DMS 273 (cell line): ENCODE measurements around the gene CORO2B.
"Not testable (repeated sequence)": the region's sequence is repeated elsewhere in the genome, so short reads cannot be mapped to it uniquely, and the experiment has no call there.

Experiments used
- DNase-seq: peaks from one replicate; lab custom pipeline; 2025; ENCODE audit not compliant: unreplicated experiment; lab: John Stamatoyannopoulos, UW

Gene CORO2B

DNA sequence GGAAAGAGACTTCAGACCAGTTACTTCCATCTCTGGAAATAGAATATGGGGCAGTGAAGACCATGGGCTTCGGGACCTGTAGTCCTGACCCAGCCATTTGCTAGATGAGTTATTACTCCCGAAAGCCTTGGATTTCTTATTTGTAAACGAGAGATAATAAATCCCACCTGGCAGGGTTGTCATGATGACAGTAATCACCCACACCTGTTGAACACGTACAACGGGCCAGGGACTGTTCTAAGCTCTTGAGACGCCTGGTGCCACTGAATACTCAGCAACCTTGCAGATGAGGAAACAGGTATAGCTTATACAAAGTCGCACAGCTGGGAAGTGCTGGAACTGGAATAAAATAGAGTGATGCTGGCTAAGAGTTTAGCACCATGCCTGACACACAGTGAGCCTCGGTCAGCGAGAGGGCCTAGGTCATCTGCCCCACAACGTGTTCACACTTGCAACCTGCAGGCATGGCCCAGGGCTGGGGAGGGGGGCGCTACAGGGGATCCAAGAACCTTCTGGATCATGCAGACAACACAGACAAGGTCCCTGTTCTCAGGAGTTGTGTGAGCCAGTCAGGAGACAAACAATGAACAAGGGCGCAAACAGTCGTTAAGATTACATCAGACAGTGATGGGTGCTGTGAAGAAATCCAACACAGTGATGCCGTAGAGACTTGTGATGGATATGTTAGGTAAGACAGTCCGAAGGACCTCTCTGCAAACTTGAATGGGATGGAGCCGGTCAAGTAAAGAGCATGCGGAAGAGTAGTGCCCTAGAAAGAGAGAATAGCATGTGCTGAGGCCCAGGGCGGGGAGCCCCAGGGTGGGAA, 89.2 kb downstream of the CORO2B start:
- no peak for DNase-seq

- DNase-seq, result no peak
These were observed 90.3 kb downstream of the CORO2B start for GRCh38 chr15:68668926-68669600.

- DNase-seq, result no peak
These were observed 93.5 kb downstream of the CORO2B start for GRCh38 chr15:68672251-68672650.

- DNase-seq, result peak; percentile 70
These were observed 94.0 kb downstream of the CORO2B start for GRCh38 chr15:68672781-68673205.

- DNase-seq, result no peak
These were observed 96.2 kb downstream of the CORO2B start for GRCh38 chr15:68674975-68675374.

DNA sequence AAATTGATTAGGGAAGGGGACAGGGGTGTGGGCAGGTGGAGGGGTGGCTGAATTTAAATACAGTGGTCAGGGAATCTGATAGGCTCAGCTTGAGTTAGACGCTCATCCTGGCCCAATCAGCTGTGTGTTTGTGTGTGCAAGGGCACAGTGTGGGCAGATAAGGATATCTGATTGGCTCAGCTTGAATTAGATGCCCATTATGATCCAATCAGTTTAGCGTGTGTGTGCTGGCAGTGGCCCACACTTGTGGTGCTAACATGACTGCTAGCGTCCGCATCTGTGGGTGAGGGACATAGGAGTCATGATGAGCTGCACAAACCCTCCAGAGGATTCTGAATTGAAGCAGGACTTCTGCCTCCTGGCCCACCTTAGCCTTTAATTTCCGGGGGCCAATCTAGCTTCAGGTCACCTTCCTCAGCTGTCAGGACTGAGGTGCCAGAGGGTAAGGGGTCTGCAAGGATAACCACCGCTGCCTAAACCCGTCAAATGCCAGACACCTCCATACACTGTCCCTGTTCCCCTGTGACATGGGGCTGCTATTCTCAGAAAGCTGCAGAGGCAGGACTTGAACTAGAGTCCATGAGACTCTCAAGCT, 97.3 kb downstream of the CORO2B start:
- DNase-seq, result no peak

- DNase-seq, result no peak
These were observed 98.1 kb downstream of the CORO2B start for GRCh38 chr15:68676926-68677325.

DNA sequence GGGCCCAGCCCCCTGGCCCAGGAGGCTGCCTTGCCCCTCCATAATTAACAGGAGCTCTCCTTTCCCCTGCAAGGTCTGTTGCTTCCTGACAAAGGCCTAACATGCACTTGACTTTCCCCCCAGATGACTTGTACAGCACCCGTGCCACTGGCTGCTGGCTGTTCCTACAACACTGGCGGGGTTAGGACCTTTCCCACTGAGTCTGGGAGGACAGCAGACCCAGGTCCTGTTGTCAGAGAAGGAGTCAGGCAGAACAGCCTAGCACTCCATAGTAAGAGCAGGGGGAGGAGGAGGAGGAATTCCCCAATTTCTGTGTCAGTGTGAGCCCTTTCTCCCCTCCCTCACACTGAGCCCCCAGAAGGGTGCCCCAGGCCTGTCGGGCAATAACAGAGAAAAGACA, 99.2 kb downstream of the CORO2B start:
- DNase-seq, result no peak

DNA sequence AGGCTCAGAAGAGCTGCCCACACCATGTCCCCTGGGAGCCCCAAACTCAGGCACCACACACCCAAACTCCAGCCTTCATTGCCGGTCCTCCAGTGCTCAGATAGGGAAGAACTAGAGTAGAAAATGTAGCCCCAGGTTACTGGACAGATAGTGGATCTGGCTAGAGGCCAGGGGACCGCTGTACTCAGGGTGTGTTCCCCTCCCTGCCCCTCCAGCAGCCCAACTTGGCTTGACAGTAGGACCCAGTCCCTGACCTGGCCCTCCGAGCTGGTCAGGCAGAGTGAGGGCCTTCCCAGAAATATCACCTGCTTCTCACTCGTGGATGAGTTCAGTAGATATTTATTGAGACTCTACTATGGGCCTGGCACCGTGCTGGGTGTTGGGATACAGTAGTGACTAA, 100.0 kb downstream of the CORO2B start:
- DNase-seq, result no peak

DNA sequence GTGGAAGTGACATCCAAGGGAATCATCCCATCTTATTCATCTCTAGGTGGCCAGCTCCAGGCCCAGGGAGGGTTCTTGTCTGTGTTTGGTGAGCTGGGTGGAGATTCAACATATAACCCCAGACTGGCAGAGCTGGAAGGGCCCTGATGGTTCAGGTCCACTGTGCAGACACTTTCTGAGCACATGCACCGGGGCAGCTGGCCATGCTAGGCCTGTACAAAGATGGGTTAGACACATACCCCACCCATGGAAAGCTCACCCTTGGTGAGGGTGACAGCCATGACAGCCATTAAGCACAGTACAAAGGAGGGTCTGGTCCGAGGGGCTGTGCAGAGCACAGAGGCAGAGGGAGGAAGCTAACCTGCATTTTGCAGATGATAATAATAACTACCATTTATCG, 100.4 kb downstream of the CORO2B start:
- DNase-seq, result no peak

GRCh38 chr15:68679961-68680371, 101.2 kb downstream of the CORO2B start:
- DNase-seq, result no peak

GRCh38 chr15:68680756-68681155, 102.0 kb downstream of the CORO2B start:
- not testable (repeated sequence) for DNase-seq

DNA sequence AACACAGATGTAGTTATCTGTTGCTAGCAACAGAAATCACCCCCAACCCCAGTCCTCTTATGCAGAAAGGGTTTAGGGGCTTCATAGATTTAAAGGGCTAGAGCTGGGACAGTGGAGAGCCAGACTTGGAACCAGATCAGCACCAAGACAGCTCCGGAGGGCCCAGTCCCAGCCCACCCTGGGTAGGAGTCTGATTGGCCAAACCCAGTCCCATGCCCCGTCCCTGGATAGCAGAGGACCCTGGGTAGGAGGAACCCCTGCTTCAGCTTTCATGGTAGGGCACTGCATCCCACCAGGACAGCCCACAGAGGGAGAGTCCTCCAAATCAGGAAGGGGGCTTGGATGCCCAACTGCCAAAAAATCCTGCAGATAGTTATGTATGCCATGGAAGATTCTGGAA, 103.0 kb downstream of the CORO2B start:
- DNase-seq, result no peak

GRCh38 chr15:68682330-68682729, 103.5 kb downstream of the CORO2B start:
- no peak for DNase-seq

DNA sequence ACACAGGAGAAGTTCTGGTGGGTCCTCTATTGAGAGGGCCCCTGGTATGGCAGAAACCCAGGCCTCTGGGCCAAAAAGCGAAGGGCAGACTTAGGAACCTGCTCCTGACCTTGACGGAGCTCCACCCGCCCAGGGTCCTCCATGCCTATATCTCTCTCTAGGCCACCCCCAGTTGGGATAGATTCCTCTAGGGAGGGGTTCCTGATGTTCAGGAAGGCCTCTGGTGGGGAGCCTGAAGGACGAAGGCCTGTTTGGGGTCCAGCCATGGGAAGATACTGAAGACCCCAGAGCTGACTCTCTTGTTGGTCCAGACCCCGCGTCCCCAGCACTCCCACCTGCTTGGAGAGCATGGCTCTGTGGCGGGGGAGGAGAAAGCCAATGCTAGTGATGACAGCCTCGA, 104.2 kb downstream of the CORO2B start:
- DNase-seq, result no peak

GRCh38 chr15:68683551-68683950, 104.8 kb downstream of the CORO2B start:
- no peak for DNase-seq

DNA sequence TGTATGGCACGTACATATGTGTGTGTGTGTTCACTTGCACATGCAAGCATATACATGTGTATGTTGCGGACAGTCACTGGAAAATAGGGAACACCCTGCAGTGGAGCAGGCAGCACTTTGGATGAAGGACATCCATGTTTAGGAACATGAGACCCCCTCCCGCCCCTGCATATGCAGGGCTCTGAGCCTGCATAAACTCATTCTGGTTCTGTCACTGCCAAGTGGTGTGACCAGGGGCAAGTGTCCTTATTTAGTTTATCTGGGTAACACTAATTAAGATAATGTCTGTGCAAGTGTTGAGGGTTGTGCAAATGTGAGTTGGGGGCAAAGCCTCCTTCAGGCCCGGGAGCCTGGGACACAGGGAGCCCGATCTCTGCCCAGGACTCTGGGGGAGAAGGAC, 105.7 kb downstream of the CORO2B start:
- DNase-seq, result no peak

GRCh38 chr15:68687136-68687735, 108.4 kb downstream of the CORO2B start:
- no peak for DNase-seq

DNA sequence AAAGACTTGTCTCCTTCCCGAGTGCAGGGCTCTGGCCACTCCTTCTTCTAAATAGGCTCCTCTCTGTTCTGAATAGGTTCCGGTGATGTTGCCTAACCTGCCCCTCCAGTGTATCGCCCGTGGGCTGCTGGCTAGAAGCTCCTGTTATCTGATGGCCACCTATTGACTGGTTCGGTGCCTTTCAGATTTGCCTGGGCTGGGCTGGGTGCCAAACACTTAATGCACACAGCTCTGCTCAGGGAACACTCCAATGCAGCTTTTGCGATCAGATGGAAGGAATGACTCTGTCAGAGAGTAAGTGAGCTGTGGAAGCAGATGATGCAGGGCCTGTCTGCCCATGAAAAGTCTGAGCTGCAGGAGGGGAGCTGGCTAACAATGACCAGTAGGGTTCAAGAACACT, 112.9 kb downstream of the CORO2B start:
- peak; percentile 41 for DNase-seq

DNA sequence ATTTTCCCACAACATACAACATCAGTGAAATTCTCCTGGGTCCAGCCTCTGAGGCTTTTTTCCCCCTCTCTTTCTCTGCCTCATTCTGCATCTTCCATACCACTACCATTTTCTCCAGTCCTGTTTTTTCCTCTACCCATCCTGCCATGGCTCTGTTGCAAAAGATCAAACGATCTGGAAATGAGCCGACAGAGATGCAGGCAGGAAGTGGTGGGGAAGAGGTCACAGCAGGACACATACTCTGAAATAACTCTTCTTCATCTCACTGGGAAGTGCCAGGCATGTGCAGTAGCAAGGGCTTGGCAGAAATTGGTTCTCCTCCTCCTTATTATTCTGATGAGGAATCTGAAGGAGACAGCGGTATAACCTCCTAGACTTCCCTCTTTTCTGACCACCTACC, 114.3 kb downstream of the CORO2B start:
- DNase-seq, result no peak

DNA sequence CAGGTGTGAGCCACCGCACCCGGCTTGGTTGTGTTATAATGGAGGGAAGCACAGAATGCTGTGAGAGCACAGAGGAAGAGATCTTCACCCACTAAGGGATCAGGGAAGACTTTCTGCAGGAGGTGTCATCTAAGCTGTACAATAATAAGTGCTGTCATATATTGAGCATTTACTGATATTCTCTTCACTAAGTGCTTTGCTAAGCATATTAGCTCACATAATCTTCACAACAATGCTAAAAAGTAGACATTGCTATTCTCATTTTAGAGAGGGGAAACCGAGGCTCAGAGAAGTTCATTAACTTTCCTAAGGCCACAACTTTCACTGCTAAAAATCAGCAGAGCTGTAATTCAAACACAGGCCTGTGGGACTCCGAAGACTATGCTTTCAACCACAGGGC, 115.3 kb downstream of the CORO2B start:
- DNase-seq, result no peak
